A673 (cell line): ENCODE data around the gene GAPVD1. TPM values are rescaled to one million over a fixed set of nuclear protein-coding genes. Genes with fewer than 3 reads are reported as not detected.

Experiments used
- BruUV-seq: library from RNA; stranded (reverse); fragments of 400-500 nt; replicated peaks from 2 replicates; lab custom pipeline; 2021; lab: Mats Ljungman, UMichigan
- CTCF ChIA-PET: fragments of 300-600 bp; sonication (Branson Sonifier 250); formaldehyde crosslinking; loops from one replicate; lab custom pipeline; 2022; ENCODE audit warnings: antibody characterized with exemption; lab: Charles Lee
- POLR2A ChIA-PET: fragments of 300-600 bp; sonication (Branson Sonifier 250); formaldehyde crosslinking; loops from one replicate; lab custom pipeline; 2022; ENCODE audit warnings: antibody characterized with exemption; ENCODE audit not compliant: low non-redundant PET; lab: Charles Lee
- DNase-seq: peaks from one replicate; pipeline ENCODE4 v3.0.0-alpha.2; 2015; ENCODE audit warnings: low spot score
- H3K27ac ChIP-seq: fragments of 200-600 bp; sonication (generic); 2 replicates; pipeline ENCODE4 v1.5.1; 2016; ENCODE audit warnings: mixed run types, low read depth, mild to moderate bottlenecking, mixed read lengths, antibody characterized with exemption, low read length; ENCODE audit not compliant: poor library complexity, severe bottlenecking
- H3K27me3 ChIP-seq: fragments of 200-600 bp; sonication (generic); replicated peaks from 2 replicates; pipeline ENCODE4 v1.6.1; 2017; ENCODE audit warnings: mixed run types, low read depth, mild to moderate bottlenecking, mixed read lengths, antibody characterized with exemption, low read length; ENCODE audit not compliant: insufficient read depth, poor library complexity
- H3K36me3 ChIP-seq: fragments of 200-600 bp; sonication (generic); 2 replicates; pipeline ENCODE4 v1.6.1; 2016; ENCODE audit warnings: mixed run types, mild to moderate bottlenecking, mixed read lengths, antibody characterized with exemption, low read length; ENCODE audit not compliant: insufficient read depth, poor library complexity, severe bottlenecking
- H3K4me1 ChIP-seq: fragments of 200-600 bp; sonication (generic); 2 replicates; pipeline ENCODE4 v1.6.1; 2017; ENCODE audit warnings: mixed run types, mild to moderate bottlenecking, mixed read lengths, antibody characterized with exemption, low read length; ENCODE audit not compliant: insufficient read depth, poor library complexity, severe bottlenecking
- H3K4me3 ChIP-seq: fragments of 200-600 bp; sonication (generic); 2 replicates; pipeline ENCODE4 v1.5.1; 2016; ENCODE audit warnings: low read depth, mixed run types, mild to moderate bottlenecking, mixed read lengths, low read length; ENCODE audit not compliant: poor library complexity, severe bottlenecking
- H3K9me3 ChIP-seq: fragments of 200-600 bp; sonication (generic); 2 replicates; pipeline ENCODE4 v1.6.1; 2016; ENCODE audit warnings: mixed run types, low read depth, mild to moderate bottlenecking, mixed read lengths, antibody characterized with exemption, low read length; ENCODE audit not compliant: poor library complexity, severe bottlenecking
- CTCF ChIP-seq: fragments of 300-800, 200-600 bp; sonication (generic); conservative IDR thresholded peaks from 2 replicates; pipeline ENCODE4 v1.5.1; 2017; ENCODE audit warnings: low read depth, mild to moderate bottlenecking, antibody characterized with exemption, low read length, moderate library complexity, mixed read lengths
- EZH2 ChIP-seq: fragments of 200-600 bp; sonication (generic); IDR thresholded peaks from 2 replicates; pipeline ENCODE4 v1.6.1; 2017; ENCODE audit warnings: borderline replicate concordance, low read depth, mild to moderate bottlenecking, mixed read lengths, antibody characterized with exemption, low read length; ENCODE audit not compliant: poor library complexity, severe bottlenecking
- intact Hi-C: fragments of 100-400 bp; cut with micrococcal nuclease; formaldehyde crosslinking; loops from one replicate; pipeline ENCODE4 v1.10.0; 2022; ENCODE audit not compliant: unreplicated experiment
- total RNA-seq: library from RNA; stranded (reverse); gene quantifications from 2 replicates; pipeline ENCODE4 v1.2.3, GENCODE V29; 2021

GAPVD1 gene
- total RNA-seq, 1 experiment from 2014 or later: 55.3 TPM

DNA sequence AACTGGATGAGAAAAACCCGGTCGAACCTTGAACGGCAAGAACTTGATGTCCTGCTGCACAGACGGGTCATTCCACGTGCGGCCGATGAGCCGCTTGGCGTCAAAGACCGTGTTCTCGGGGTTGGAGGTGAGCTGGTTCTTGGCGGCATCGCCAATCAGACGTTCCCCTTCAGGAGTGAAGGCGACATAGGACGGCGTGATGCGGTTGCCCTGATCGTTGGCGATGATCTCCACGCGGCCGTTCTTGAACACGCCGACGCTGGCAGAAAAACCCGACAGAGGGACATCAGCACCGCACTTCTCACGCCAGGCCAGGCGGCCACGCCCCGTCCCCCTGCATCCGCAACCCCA is 21.0 kb upstream of the GAPVD1 start:
- TF ChIP-seq EZH2 (no peak), CTCF (no peak)
- no peaks in the 10 kb centered on the region for H3K27me3 ChIP-seq
- H3K9me3 ChIP-seq: no peaks in the 10 kb centered on the region
- intact Hi-C loops: loop anchor here (2.0 to 5.0 kb wide), 2 partner anchors 20 to 127 kb away; partner anchors contain the start of gene GAPVD1
- DNase-seq: peak; percentile 41
- peaks cover 38% of the 10 kb centered on the region for H3K4me1 ChIP-seq
- ChIA-PET CTCF (no interaction called here), POLR2A (no interaction called here)
- peaks cover 50% of the 10 kb centered on the region for H3K36me3 ChIP-seq
- H3K4me3 ChIP-seq: peak overlapping the region; percentile 93
- peak overlapping the region; percentile 93 for H3K27ac ChIP-seq
- no TSS peak for BruUV-seq

DNA sequence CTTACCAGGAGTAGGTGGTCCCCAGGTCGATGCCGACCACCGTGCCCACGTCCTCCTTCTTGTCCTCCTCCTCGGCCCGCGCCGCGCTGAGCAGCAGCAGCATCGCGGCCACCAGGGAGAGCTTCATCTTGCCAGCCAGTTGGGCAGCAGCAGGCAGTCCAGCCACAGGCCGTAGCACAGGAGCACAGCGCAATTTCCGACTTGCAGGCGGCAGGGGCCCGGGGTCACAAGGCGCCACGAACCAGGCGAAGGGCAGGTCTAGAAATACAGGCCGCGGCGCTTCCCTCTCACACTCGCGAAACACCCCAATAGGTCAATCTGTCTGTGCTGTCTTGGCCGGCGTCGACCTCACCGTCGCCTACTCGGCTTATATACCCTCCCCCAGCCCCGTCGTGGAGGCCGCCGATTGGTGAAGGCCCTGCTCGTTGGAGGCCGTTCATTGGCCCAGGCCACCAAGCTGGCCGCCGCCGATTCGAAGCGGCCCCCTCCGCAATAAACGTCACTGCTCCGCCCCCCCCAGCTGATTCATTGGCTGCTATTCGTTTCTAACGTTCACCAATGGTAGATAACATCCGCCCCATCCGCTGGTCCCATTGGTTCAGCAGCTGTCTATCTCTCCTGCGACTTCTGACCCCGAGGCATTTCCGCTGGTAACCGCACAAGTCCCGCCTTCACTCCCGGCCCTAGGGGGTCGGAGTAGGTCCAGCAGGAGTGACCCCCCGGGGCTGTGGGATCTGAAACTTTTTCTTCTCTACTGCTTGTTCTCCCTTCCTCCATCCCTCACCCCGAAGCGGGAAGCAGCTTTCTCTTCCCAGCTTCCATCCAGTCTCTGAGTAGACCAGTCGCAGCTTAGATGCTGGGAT is 20.4 kb upstream of the GAPVD1 start, which contains the start of gene HSPA5:
TSS of gene HSPA5 (minus strand) at position 344 of the 863 bp plus-strand sequence. CDS start at position 127, 217 bp downstream.
- Histone ChIP-seq H3K4me3 (peak within 1 kb of the TSS; percentile 93), H3K9me3 (no peaks in the 10 kb centered on the region), H3K27me3 (no peaks in the 10 kb centered on the region), H3K36me3 (peaks cover 44% of the 10 kb centered on the region), H3K4me1 (peaks cover 33% of the 10 kb centered on the region), H3K27ac (peak within 1 kb of the TSS; percentile 93)
- intact Hi-C loops: loop anchor here (2.0 to 5.0 kb wide), 2 partner anchors 20 to 126 kb away; partner anchors contain the start of gene GAPVD1
- TF ChIP-seq CTCF (0 out of 2 replicates have a peak, but pooled peaks have one; percentile 21), EZH2 (no peak)
- CTCF ChIA-PET: no interaction called here
- peak; percentile 100 for DNase-seq
- BruUV-seq: TSS peak; percentile 51
- POLR2A ChIA-PET: interaction anchor here (0.5 to 0.9 kb wide), 3 partner anchors 11 to 1051 kb away, joined by 3 to 20 read pairs (median 3); no protein-coding TSS in a partner anchor

GRCh38 chr9:125241863-125242739 is 19.5 kb upstream of the GAPVD1 start:
- ChIA-PET POLR2A (interaction anchor here (0.5 to 0.9 kb wide), 3 partner anchors 12 to 1051 kb away, joined by 3 to 20 read pairs (median 3); no protein-coding TSS in a partner anchor), CTCF (interaction anchor here (0.6 kb wide), 1 partner anchor 14 kb away, joined by 5 read pairs; no protein-coding TSS in a partner anchor)
- Histone ChIP-seq H3K36me3 (peaks cover 35% of the 10 kb centered on the region), H3K9me3 (no peaks in the 10 kb centered on the region), H3K4me1 (peaks cover 31% of the 10 kb centered on the region), H3K27ac (peak overlapping the region; percentile 93), H3K4me3 (peak overlapping the region; percentile 93), H3K27me3 (no peaks in the 10 kb centered on the region)
- intact Hi-C loops: loop anchor here (2.0 to 5.0 kb wide), 2 partner anchors 19 to 125 kb away; partner anchors contain the start of gene GAPVD1
- TF ChIP-seq EZH2 (no peak), CTCF (no peak)
- peak; percentile 42 for DNase-seq
- BruUV-seq: TSS peak; percentile 94
